NCI-H2227 (cell line): ENCODE data around the gene PRKCB.
A peak's percentile ranks its signal among the peaks of the same experiment; 100 is the strongest.
"Not testable (repeated sequence)": the region's sequence is repeated elsewhere in the genome, so short reads cannot be mapped to it uniquely, and the experiment has no call there.

ENCODE experiments used
- DNase-seq: peaks from one replicate; lab custom pipeline; 2025; ENCODE audit not compliant: unreplicated experiment; lab: John Stamatoyannopoulos, UW

Gene PRKCB

DNA sequence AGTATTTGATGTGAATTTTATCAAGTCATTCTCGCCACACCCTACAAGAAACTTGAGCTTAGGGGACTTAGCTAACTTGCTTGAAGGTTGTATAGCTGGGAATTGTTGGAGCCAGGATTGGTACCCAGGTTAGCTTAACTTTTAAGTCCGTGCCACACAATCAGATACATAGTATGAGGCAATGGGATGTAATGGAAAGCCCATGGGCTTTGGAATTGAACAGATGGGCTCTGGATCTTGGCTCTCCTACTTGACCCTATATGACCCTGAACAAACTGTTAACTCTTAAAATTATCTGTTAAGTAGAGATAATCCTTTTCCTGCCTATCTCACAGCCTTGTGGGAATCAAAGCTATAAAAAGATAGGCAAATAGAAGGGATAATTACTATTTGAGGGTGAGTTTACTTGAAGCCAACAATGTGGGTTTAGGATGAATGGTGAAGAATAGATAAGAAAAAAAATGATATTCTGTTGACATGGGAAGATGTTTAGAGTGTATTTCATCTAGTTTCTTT, 368.4 kb downstream of the PRKCB start:
- DNase-seq: no peak

DNA sequence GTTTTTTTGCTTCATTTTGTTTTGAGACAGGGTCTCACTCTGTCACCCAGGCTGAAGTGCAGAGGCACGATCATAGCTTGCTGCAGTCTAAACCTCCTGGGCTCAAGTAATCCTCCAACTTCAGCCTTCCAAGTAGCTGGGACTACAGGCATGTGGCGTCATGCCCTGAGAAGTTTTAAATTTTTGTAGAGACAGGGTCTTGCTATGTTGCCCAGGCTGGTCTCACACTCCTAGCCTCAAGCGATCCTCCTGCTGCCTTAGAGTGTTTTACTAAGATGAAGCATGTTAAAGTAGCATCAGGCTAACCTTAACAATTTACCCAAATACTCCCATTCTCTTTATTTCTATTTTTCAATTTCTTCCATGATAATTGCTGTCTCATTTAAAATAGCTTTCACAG, 371.1 kb downstream of the PRKCB start:
- DNase-seq: no peak

GRCh38 chr16:24208710-24209109, 372.9 kb downstream of the PRKCB start:
- peak; percentile 6 for DNase-seq

DNA sequence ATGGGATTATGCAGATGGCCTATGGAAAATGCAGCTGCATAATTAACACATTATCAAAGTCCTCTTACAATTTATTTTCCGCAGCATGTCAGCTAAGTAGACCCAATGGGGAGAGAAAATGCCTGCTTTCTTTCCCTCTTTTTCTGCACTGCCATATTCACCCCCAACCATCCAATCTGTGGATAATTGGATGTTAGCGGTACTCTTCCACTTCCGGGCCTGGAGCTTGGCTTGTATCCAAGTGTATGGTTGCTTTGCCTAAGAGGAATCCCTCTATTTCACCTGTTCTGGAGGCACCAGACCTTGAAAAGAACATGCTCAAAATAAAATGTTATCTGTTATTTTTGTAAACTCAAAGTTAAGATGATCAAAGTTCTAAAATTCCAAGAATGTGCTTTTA, 379.2 kb downstream of the PRKCB start:
- DNase-seq: no peak

DNA sequence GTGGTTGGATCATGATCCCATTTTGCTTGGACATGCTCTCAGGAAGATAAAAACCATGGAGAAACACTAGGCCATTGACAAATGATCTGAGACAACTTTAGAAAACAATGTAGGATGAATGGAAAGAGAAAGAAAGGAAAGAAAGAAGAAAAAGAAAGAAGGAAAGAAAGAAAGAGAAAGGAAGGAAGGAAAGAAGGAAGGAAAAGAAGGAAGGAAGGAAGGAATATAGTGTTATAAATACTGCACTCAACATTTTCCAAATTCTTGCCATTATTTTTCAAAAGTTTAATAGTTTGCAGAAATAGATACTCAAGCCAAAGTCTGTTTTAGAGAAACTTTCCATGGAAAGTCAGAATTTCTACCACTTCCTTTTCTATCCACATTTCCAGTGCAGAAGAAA, 381.2 kb downstream of the PRKCB start:
- no peak for DNase-seq

- DNase-seq: no peak
Observed at GRCh38 chr16:24217461-24217860, 381.7 kb downstream of the PRKCB start.

DNA sequence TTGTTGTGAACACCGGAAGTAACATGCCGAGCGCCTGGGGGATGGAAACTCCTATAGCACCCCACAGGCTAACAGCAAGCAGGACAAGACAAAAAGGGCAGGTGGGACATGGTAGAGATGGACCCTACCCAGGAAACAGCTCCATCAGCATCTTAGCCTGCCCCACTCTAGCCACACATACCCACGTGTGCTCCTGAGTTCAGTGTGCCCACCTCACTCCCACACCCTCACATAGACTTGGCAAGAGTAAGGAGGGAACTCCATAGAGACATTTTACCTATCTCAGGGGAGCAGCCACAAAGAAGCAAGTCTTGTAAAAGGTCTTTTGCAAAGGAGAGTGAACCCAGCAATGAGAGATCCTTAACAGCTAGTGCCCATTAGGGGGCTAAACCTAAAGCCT, 382.5 kb downstream of the PRKCB start:
- DNase-seq: no peak

DNA sequence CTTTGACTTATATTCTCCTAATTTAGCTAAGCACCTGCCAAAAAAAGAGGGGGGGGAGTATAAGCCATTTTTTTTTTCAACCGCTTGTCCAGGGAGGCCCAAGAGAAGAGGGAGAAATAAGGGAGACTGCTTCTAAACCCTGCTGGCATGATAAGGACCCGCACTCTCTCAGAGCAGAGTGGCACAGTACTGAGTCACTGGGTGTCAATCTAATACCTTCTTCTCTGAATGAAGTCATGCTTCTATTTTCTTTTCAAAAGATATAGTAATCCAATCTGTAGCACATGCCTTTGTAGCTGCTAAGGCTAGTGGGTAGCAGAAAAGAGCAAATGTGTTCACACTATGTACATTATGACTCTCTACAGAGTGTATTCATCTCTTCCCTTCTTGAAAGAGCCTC, 385.4 kb downstream of the PRKCB start:
- DNase-seq: no peak

GRCh38 chr16:24228514-24228913, 392.7 kb downstream of the PRKCB start:
- no peak for DNase-seq

GRCh38 chr16:24232936-24233335, 397.2 kb downstream of the PRKCB start:
- no peak for DNase-seq

- DNase-seq: no peak
Observed at GRCh38 chr16:24234737-24235136, 399.0 kb downstream of the PRKCB start.

DNA sequence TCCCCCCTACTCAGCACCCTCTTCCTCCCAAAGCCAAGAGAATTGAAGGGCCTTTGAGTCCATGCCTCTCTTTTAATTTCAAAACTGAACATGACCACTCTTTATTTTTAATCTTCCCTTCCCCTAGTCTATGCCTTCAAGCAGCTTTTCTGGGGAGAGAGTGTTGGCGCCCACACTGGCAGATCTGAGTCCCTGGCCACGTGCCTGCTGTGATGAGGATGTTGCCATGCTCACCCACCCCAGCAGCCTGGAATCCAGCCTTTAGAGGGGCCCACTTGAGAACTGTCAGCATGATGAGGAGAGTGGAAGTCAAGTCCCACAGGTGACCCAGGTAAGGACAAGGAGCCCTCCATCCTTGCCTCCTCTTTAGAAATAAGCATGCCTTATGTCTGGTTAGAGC, 400.0 kb downstream of the PRKCB start:
- DNase-seq: no peak

DNA sequence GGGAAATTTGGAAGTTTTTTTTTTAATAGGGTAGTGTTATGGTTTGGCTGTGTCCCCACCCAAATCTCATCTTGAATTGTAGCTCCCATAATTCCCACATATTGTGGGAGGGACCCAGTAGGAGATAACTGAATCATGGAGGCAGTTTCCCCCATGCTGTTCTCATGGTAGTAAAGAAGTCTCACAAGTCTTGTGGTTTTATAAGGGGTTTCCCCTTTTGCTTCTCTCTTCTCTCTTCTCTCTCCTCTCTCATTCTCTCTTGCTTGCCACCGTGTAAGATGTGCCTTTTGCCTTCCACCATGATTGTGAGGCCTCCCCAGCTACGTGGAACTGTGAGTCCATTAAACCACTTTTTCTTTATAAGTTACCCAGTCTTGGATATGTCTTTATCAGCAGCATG, 403.1 kb downstream of the PRKCB start:
- not testable (repeated sequence) for DNase-seq

DNA sequence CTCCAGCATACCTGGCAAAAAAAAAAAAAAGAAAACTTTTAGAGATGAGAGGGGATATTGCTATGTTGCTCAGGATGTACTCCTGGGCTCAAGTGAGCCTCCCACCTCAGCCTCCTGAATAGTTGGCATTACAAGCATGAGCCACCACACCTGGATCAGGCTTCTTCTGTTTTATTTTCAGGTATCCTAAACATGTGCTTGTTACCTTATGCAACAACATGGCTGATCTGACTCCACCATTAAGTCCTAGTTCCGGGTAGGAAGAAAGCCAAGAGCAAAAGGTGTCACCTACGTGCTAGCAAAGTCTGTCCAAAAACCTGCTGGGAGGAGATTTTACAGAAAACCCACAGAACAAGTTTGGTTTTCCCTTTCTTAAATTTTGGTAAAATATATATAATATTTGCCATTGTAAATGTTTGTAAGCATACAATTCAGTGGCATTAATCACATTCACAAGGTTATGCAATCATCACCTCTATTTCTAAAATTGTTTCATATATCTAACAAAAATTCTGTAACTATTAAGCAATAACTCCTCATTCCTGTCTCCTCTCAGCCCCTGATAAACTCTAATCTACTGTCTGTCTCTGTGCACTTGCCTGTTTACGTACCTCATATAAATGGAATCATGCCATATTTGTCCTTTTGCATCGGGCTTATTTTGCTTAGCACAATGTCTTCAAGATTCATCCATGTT, 411.3 kb downstream of the PRKCB start:
- no peak for DNase-seq

GRCh38 chr16:24253192-24253591, 417.4 kb downstream of the PRKCB start:
- DNase-seq: peak; percentile 70

GRCh38 chr16:24255456-24256371, 419.9 kb downstream of the PRKCB start, which contains the start of gene CACNG3:
TSS of gene CACNG3 (plus strand) at chr16:24256335. CDS start at chr16:24256755, 420 bp downstream.
- peak; percentile 49 for DNase-seq

DNA sequence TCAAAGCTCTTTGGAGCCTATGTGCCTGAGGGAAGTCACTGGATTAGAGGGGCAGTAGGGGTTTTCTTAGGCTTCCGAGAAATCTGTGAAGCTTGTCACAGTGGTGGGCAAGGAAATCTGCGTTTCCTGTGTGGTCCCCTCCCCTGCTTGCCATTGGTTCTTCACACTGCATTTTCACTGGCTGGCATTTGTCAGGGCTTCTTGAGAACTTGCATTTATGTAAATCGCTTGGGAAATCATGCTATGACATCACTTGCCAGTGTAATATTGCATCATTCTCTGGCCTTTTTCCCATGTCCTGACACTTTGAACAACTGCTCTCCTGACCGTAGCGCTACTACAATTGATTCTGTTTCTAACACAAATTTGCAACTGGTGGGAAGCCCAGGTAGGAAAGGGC, 422.2 kb downstream of the PRKCB start:
- no peak for DNase-seq

- no peak for DNase-seq
Observed at GRCh38 chr16:24258791-24259190, 423.0 kb downstream of the PRKCB start.

GRCh38 chr16:24262816-24263215, 427.0 kb downstream of the PRKCB start:
- no peak for DNase-seq
